GM12878 (cell line): ENCODE measurements around the gene FAM81A. TPM values are rescaled to one million over a fixed set of nuclear protein-coding genes. Genes with fewer than 3 reads are reported as not detected.

ENCODE experiments used
- ATAC-seq: fragments of 200-7000 bp; cut with Tn5 transposase; 3 replicates; pipeline ENCODE4 v1.9.1; 2020; ENCODE audit warnings: mild to moderate bottlenecking, moderate library complexity
- BruUV-seq: library from RNA; stranded (reverse); fragments of 400-500 nt; replicated peaks from 2 replicates; lab custom pipeline; 2021; lab: Mats Ljungman, UMichigan
- CTCF ChIA-PET: fragments of 300-600 bp; sonication (Branson Sonifier 250); formaldehyde crosslinking; extraction: SDS; loops from one replicate; lab custom pipeline; 2021; ENCODE audit warnings: inconsistent platforms; lab: Yijun Ruan, JAX
- POLR2A ChIA-PET: fragments of 350-600 bp; formaldehyde crosslinking; extraction: SDS; loops from one replicate; lab custom pipeline; 2021; ENCODE audit warnings: inconsistent platforms; lab: Charles Lee
- RAD21 ChIA-PET: fragments of 300-600 bp; sonication (Branson Sonifier 250); formaldehyde crosslinking; loops from one replicate; lab custom pipeline; 2023; ENCODE audit warnings: antibody characterized with exemption; ENCODE audit not compliant: unreplicated experiment; lab: Charles Lee
- SMC1A ChIA-PET: fragments of 300-600 bp; sonication (Branson Sonifier 250); formaldehyde crosslinking; loops from one replicate; lab custom pipeline; 2023; ENCODE audit not compliant: unreplicated experiment, uncharacterized antibody; lab: Charles Lee
- DNase-seq: peaks from one replicate; pipeline ENCODE4 v3.0.0-alpha.2; 2011; ENCODE audit warnings: low read depth, low spot score
- FAIRE-seq: peaks from 3 replicates; lab custom pipeline; 2011; peaks lifted over from hg19 to GRCh38; lab: Jason Lieb, UNC
- H2AFZ ChIP-seq: 2 replicates; pipeline ENCODE4 v1.6.0; 2011; ENCODE audit warnings: low read depth, low read length, control low read depth; ENCODE audit not compliant: control insufficient read depth
- H3K27ac ChIP-seq: 2 replicates; pipeline ENCODE4 v1.5.1; 2011; ENCODE audit warnings: control low read depth; ENCODE audit not compliant: control insufficient read depth, insufficient read depth
- H3K27me3 ChIP-seq, 2 experiments: replicated peaks in 1 of 2; 2 replicates each; pipeline versions ENCODE4 v1.6.0 to v1.6.1; 2011; ENCODE audit warnings: low read length in 1 of 2; ENCODE audit not compliant: control insufficient read depth in 2 of 2, insufficient read depth in 2 of 2
- H3K36me3 ChIP-seq, 2 experiments: 2 replicates each; pipeline ENCODE4 v1.5.1; 2011; ENCODE audit warnings: low read length in 1 of 2; ENCODE audit not compliant: control insufficient read depth in 2 of 2, insufficient read depth in 2 of 2
- H3K4me1 ChIP-seq: 2 replicates; pipeline ENCODE4 v1.6.1; 2011; ENCODE audit warnings: mild to moderate bottlenecking, low read length, moderate library complexity, mixed read lengths; ENCODE audit not compliant: control insufficient read depth, insufficient read depth
- H3K4me2 ChIP-seq: 2 replicates; pipeline ENCODE4 v1.6.0; 2011; ENCODE audit warnings: control low read depth; ENCODE audit not compliant: control insufficient read depth, insufficient read depth
- H3K4me3 ChIP-seq: fragments of 200-600 bp; sonication (generic); 2 replicates; pipeline ENCODE4 v1.5.1; 2016
- H3K79me2 ChIP-seq: 2 replicates; pipeline ENCODE4 v1.6.0; 2011; ENCODE audit warnings: low read length; ENCODE audit not compliant: control insufficient read depth, insufficient read depth
- H3K9ac ChIP-seq: 2 replicates; pipeline ENCODE4 v1.8.0; 2011; ENCODE audit warnings: low read length, control low read depth, mixed read lengths; ENCODE audit not compliant: control insufficient read depth, insufficient read depth
- H3K9me3 ChIP-seq: replicated peaks from 3 replicates; pipeline ENCODE4 v1.5.1; 2011; ENCODE audit warnings: mild to moderate bottlenecking, low read length; ENCODE audit not compliant: control insufficient read depth, insufficient read depth
- H4K20me1 ChIP-seq: 2 replicates; pipeline ENCODE4 v1.6.0; 2011; ENCODE audit not compliant: control insufficient read depth, insufficient read depth
- ATF7 ChIP-seq: fragments of 450-650 bp; IDR thresholded peaks from 2 replicates; pipeline ENCODE4 v1.6.1; 2016; ENCODE audit warnings: low read depth, mild to moderate bottlenecking
- BHLHE40 ChIP-seq, 2 experiments: fragments of 450-650 bp in 1 of 2; IDR thresholded peaks; 2 replicates each; pipeline ENCODE4 v1.6.1; 2011 to 2017; ENCODE audit warnings: low read depth in 2 of 2, borderline replicate concordance in 1 of 2, improper control_type of control experiment in 1 of 2, low read length in 1 of 2, mild to moderate bottlenecking in 1 of 2
- CTCF ChIP-seq, 3 experiments: IDR thresholded peaks in 2 of 3; conservative IDR thresholded peaks in 1 of 3; 2 replicates each; pipeline ENCODE4 v1.5.1; 2011; ENCODE audit warnings: low read depth in 3 of 3, low read length in 3 of 3, mild to moderate bottlenecking in 3 of 3, control low read depth in 2 of 3, moderate library complexity in 2 of 3, inconsistent platforms in 1 of 3, mixed read lengths in 1 of 3; ENCODE audit not compliant: control insufficient read depth in 2 of 3, insufficient read depth in 1 of 3; ENCODE audit errors: extremely low read depth in 1 of 3
- ESRRA ChIP-seq: IDR thresholded peaks from 2 replicates; pipeline ENCODE4 v1.6.1; 2012; ENCODE audit warnings: mild to moderate bottlenecking, low read length, improper control_type of control experiment
- GABPA ChIP-seq: IDR thresholded peaks from 2 replicates; pipeline ENCODE4 v1.6.1; 2014; ENCODE audit warnings: antibody characterized with exemption, low read depth, mild to moderate bottlenecking, inconsistent platforms
- KLF5 ChIP-seq: fragments of 450-650 bp; IDR thresholded peaks from 2 replicates; pipeline ENCODE4 v1.6.1; 2014; ENCODE audit warnings: mild to moderate bottlenecking; ENCODE audit not compliant: partially characterized antibody
- MEF2B ChIP-seq: fragments of 450-650 bp; IDR thresholded peaks from 2 replicates; pipeline ENCODE4 v1.6.1; 2018; ENCODE audit warnings: mild to moderate bottlenecking, moderate library complexity; ENCODE audit not compliant: partially characterized antibody, poor library complexity, severe bottlenecking
- MXI1 ChIP-seq: fragments of 150-350 bp; IDR thresholded peaks from 2 replicates; pipeline ENCODE4 v1.6.1; 2011; ENCODE audit warnings: low read depth, mild to moderate bottlenecking, inconsistent platforms, low read length, improper control_type of control experiment
- NR2C1 ChIP-seq: fragments of 450-650 bp; IDR thresholded peaks from 2 replicates; pipeline ENCODE4 v1.6.1; 2017; ENCODE audit warnings: antibody characterized with exemption, mild to moderate bottlenecking, moderate library complexity
- POU2F2 ChIP-seq: IDR thresholded peaks from 3 replicates; pipeline ENCODE4 v1.6.1; 2011; ENCODE audit warnings: low read depth, mild to moderate bottlenecking, low read length, borderline replicate concordance
- RAD21 ChIP-seq: IDR thresholded peaks from 2 replicates; pipeline ENCODE4 v1.6.1; 2011; ENCODE audit warnings: mild to moderate bottlenecking, low read depth, low read length, moderate library complexity; ENCODE audit not compliant: insufficient read depth
- RAD51 ChIP-seq: fragments of 450-650 bp; IDR thresholded peaks from 2 replicates; pipeline ENCODE4 v1.6.1; 2016; ENCODE audit warnings: moderate library complexity, mild to moderate bottlenecking, inconsistent platforms
- RFX5 ChIP-seq: IDR thresholded peaks from 2 replicates; pipeline ENCODE4 v1.6.1; 2011; ENCODE audit warnings: low read depth, low read length, improper control_type of control experiment
- SIX5 ChIP-seq: IDR thresholded peaks from 2 replicates; pipeline ENCODE4 v1.6.1; 2011; ENCODE audit warnings: mild to moderate bottlenecking, low read depth, low read length, moderate library complexity; ENCODE audit not compliant: severe bottlenecking
- SMC3 ChIP-seq: IDR thresholded peaks from 2 replicates; pipeline ENCODE4 v1.6.1; 2011; ENCODE audit warnings: low read length, improper control_type of control experiment, borderline replicate concordance
- SPI1 ChIP-seq: IDR thresholded peaks from 2 replicates; pipeline ENCODE4 v1.6.1; 2011; ENCODE audit warnings: low read depth, mild to moderate bottlenecking, low read length, moderate library complexity, borderline replicate concordance; ENCODE audit not compliant: insufficient read depth
- TAF1 ChIP-seq: IDR thresholded peaks from 2 replicates; pipeline ENCODE4 v1.6.1; 2011; ENCODE audit warnings: mild to moderate bottlenecking, low read depth, low read length, borderline replicate concordance
- YBX1 ChIP-seq: fragments of 450-650 bp; IDR thresholded peaks from 2 replicates; pipeline ENCODE4 v1.6.1; 2016; ENCODE audit warnings: antibody characterized with exemption
- ZNF217 ChIP-seq: fragments of 450-650 bp; IDR thresholded peaks from 2 replicates; pipeline ENCODE4 v1.6.1; 2017; ENCODE audit warnings: antibody characterized with exemption, mild to moderate bottlenecking
- ZNF274 ChIP-seq: IDR thresholded peaks from one replicate; pipeline ENCODE4 v1.8.0; 2011; ENCODE audit not compliant: insufficient read length, insufficient read depth
- WGBS: methylation state at CpG from one replicate; pipeline ENCODE4 v1.1.6; 2016; ENCODE audit warnings: low lambda C conversion rate; ENCODE audit not compliant: insufficient replicate concordance, insufficient coverage; ENCODE audit errors: missing lambda C conversion rate; 5-methylcytosine and 5-hydroxymethylcytosine counted together
- in situ Hi-C: fragments of 300-500 bp; cut with MboI; formaldehyde crosslinking; loops from 9 replicates; pipeline ENCODE4 v1.14.3; 2018; ENCODE audit warnings: mixed read lengths
- intact Hi-C: fragments of 100-400 bp; cut with micrococcal nuclease; formaldehyde crosslinking; loops from one replicate; pipeline ENCODE4 v1.14.2; 2022; ENCODE audit not compliant: unreplicated experiment
- polyA plus RNA-seq, 11 experiments: library from polyadenylated mRNA; depleted of rRNA in 4 of 11; unstranded in 6 of 11; stranded (reverse) in 5 of 11; fragments of >200 nt; fragmentation: Nextera tagmentation in 4 of 11; fragmentation: Illumina TruSeq in 1 of 11; extraction: Ambion mirVana in 4 of 11; extraction: Trizol in 1 of 11; gene quantifications; 1 replicate in 1 of 11; 2 replicates in 10 of 11; pipeline versions ENCODE4 v1.2.1 to v1.2.3, GENCODE V29; 2011 to 2016; ENCODE audit warnings: inconsistent platforms in 2 of 11, missing spikeins in 2 of 11, low read depth in 1 of 11
- total RNA-seq, 4 experiments: library from RNA; depleted of rRNA in 3 of 4; stranded (reverse); fragments of >200 nt in 3 of 4; fragmentation: Illumina TruSeq in 1 of 4; extraction: Trizol in 1 of 4; gene quantifications; 2 replicates each; pipeline versions ENCODE4 v1.2.1 to v1.2.3, GENCODE V29; 2013 to 2021
- TF ChIP-seq, protein P1 (sequence below): IDR thresholded peaks from 2 replicates; pipeline ENCODE4 v1.6.1; 2012; ENCODE audit warnings: low read depth, low read length, improper control_type of control experiment

Gene FAM81A
- total and polyA plus RNA-seq, 10 of the 15 experiments (the other 5 are each of a cell fraction or from before 2014, with no cell fraction given), result 0.18 to 34.5 (median 16.2) TPM

GRCh38 chr15:59532770-59533379 lies 94.9 kb downstream of the FAM81A start:
- Histone ChIP-seq H3K27me3 (no peaks in the 10 kb centered on the region), H3K4me3 (no peak overlapping the region), H3K79me2 (no peaks in the 10 kb centered on the region), H3K4me1 (peaks cover 27% of the 10 kb centered on the region), H3K36me3 (no peaks in the 10 kb centered on the region), H4K20me1 (no peaks in the 10 kb centered on the region), H3K27ac (peak overlapping the region; percentile 67), H3K4me2 (peak overlapping the region; percentile 85), H3K9ac (peak overlapping the region; percentile 52), H3K9me3 (no peaks in the 10 kb centered on the region), H2AFZ (peak overlapping the region; percentile 89)
- ATAC-seq (peak; percentile 76), DNase-seq (no peak), FAIRE-seq (peak; percentile 62)
- CTCF ChIA-PET, result interaction anchor here (0.5 to 3.7 kb wide), 65 partner anchors 9 to 1305 kb away, joined by 3 to 71 read pairs (median 5); partner anchors contain the start of genes BNIP2, GCNT3 and GTF2A2
- intact Hi-C loops (loop anchor here (1.0 kb wide), 1 partner anchor 89 kb away; no protein-coding TSS in a partner anchor), in situ Hi-C loops (no loop called here)
- 24% methylated on average over 8 of the region's 8 CpGs for WGBS
- POLR2A ChIA-PET, result interaction anchor here (0.6 kb wide), 1 partner anchor 17 kb away, joined by 9 read pairs; no protein-coding TSS in a partner anchor
- SMC1A ChIA-PET, result interaction anchor here (0.5 to 3.0 kb wide), 32 partner anchors 10 to 1020 kb away, joined by 3 to 14 read pairs (median 5); partner anchors contain the start of genes BNIP2 and GCNT3
- RAD21 ChIA-PET, result interaction anchor here (0.6 to 1.8 kb wide), 28 partner anchors 9 to 1302 kb away, joined by 3 to 10 read pairs (median 4); partner anchors contain the start of gene GTF2A2
- no TSS peak for BruUV-seq
- TF ChIP-seq RAD21, result peak; percentile 84
- TF ChIP-seq RAD51, result no peak
- TF ChIP-seq, protein P1, sequence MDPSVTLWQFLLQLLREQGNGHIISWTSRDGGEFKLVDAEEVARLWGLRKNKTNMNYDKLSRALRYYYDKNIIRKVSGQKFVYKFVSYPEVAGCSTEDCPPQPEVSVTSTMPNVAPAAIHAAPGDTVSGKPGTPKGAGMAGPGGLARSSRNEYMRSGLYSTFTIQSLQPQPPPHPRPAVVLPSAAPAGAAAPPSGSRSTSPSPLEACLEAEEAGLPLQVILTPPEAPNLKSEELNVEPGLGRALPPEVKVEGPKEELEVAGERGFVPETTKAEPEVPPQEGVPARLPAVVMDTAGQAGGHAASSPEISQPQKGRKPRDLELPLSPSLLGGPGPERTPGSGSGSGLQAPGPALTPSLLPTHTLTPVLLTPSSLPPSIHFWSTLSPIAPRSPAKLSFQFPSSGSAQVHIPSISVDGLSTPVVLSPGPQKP, result no peak
- no peak for TF ChIP-seq GABPA
- 0 out of 3 replicates have a peak, but pooled peaks have one; percentile 31 for TF ChIP-seq POU2F2
- no peak for TF ChIP-seq NR2C1
- no peak for TF ChIP-seq KLF5
- TF ChIP-seq BHLHE40 (IDR thresholded peaks at IDR 0.05; ENCODE audit: borderline replicate concordance in 1 of 2, low read depth in 2 of 2, low read length in 1 of 2), result no peak
- TF ChIP-seq ZNF274, result no peak
- TF ChIP-seq RFX5, result no peak
- TF ChIP-seq CTCF (IDR thresholded peaks at IDR 0.05 in 2 of 3, conservative IDR thresholded peaks at IDR 0.05 in 1 of 3; ENCODE audit: control insufficient read depth in 2 of 3, extremely low read depth in 1 of 3, insufficient read depth in 1 of 3, low read depth in 3 of 3, low read length in 3 of 3), result peak; percentile 72 to 87 (median 73)
- TF ChIP-seq ATF7, result no peak
- no peak for TF ChIP-seq MXI1
- TF ChIP-seq MEF2B, result no peak
- TF ChIP-seq SPI1, result no peak
- no peak for TF ChIP-seq ZNF217
- TF ChIP-seq SIX5, result no peak
- TF ChIP-seq YBX1, result no peak
- TF ChIP-seq TAF1, result no peak
- no peak for TF ChIP-seq ESRRA
- peak; percentile 62; the same call in 1 of the 2 replicates for TF ChIP-seq SMC3
